ENCODE results near the gene TSPAN11. TPM values are rescaled to one million over a fixed set of nuclear protein-coding genes. Genes with fewer than 3 reads are reported as not detected.
A peak's percentile ranks its signal among the peaks of the same experiment; 100 is the strongest.

The TSPAN11 gene
- total and polyA plus RNA-seq, 2 of the 4 experiments (the other 2 are of a cell fraction): 0.18 to 0.26 TPM

DNA sequence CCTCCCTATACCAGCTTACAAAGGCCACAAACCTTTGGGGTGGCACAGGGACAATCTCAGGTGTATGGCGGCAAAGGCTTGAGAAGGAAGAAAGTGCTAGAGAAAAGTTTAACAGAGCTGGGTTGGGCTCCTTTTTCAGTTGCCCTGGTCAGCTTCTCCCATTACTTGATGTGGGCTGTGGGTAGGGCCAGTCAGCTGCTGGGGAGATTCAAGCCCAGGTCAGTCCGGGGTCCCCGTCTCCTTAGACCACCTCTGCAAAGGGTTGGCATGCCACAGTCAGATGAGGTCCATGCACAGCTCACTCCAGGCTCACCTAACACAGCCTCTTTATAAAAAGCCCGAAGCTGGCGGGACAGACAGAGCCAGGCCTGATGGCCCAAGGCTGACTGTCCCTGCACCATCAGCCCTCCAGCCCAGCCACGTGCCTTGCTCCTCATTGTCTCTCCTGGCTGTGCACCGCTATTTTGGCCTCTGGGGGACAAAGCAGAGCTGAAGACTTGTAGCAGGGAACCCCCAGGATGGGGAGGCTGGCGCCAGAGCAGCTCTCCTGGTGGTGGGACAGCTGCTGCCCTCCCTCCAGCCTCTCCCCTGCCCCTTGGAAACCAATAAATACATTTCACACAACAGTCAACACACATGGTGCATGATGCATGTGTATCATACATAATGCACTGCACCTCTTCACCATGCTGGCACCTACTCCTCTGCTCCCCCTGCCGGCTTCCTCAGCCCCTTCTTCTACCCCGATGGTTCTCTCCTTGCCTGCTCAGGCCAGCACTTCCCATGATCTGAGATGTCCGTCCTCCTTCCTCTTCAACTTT is 85.4 kb downstream of the TSPAN11 start:
- no peaks in the 10 kb centered on the region for H3K9me3 ChIP-seq (ENCODE audit: control insufficient read depth, insufficient read depth, low read length)
- no peaks in the 10 kb centered on the region for H3K36me3 ChIP-seq (ENCODE audit: control insufficient read depth, insufficient read depth, low read length)
- no peak overlapping the region for H3K4ac ChIP-seq (ENCODE audit: low read depth, low read length)
- H3K9ac ChIP-seq (ENCODE audit: low read depth, low read length): no peak overlapping the region
- H2BK5ac ChIP-seq (ENCODE audit: low read depth, low read length, poor library complexity, severe bottlenecking): no peak overlapping the region
- H2AK5ac ChIP-seq (ENCODE audit: low read depth, low read length): no peak overlapping the region
- no peak overlapping the region for H4K91ac ChIP-seq (ENCODE audit: insufficient read depth, low read depth, low read length)
- dilution Hi-C loops (cut with HindIII; ENCODE audit: low sequenced_read_pairs, unreplicated experiment) (no loop called here), in situ Hi-C loops (cut with MboI; ENCODE audit: low sequenced_read_pairs) (no loop called here), intact Hi-C loops (cut with micrococcal nuclease) (no loop called here)
- H3K27me3 ChIP-seq (ENCODE audit: control insufficient read depth, insufficient read depth, low read length): peaks cover 10% of the 10 kb centered on the region; the same call in 1 of the 2 replicates
- no peak overlapping the region for H3K56ac ChIP-seq (ENCODE audit: extremely low read depth, insufficient read depth, low read length)
- WGBS, 2 experiments (ENCODE audit: extremely low coverage in 2 of 2, insufficient read length in 1 of 2): 67% methylated on average over 2 of the region's 11 CpGs; no CpG with 5 or more reads in 1 of the 2 experiments
- no peak overlapping the region for H2BK120ac ChIP-seq (ENCODE audit: low read depth, low read length)
- peak overlapping the region; percentile 2 for H2AFZ ChIP-seq (replicated peaks; ENCODE audit: low read length, poor library complexity)
- no peak overlapping the region for H3K14ac ChIP-seq (replicated peaks; ENCODE audit: low read depth, low read length)
- H4K8ac ChIP-seq (ENCODE audit: low read depth in 2 of 2, low read length in 2 of 2): no peak overlapping the region
- H3K4me1 ChIP-seq (ENCODE audit: control insufficient read depth, insufficient read depth, low read length): no peaks in the 10 kb centered on the region
- no peak overlapping the region for H2BK20ac ChIP-seq (ENCODE audit: low read depth, low read length)
- H2AK9ac ChIP-seq (replicated peaks; ENCODE audit: low read depth, low read length, poor library complexity): no peak overlapping the region
- POLR2A ChIA-PET (ENCODE audit: unreplicated experiment): no interaction called here
- DNase-seq: no peak
- no peak overlapping the region for H4K5ac ChIP-seq (ENCODE audit: low read depth, low read length)
- no peak overlapping the region for H3K4me2 ChIP-seq (ENCODE audit: low read depth, low read length)
- CTCF ChIA-PET: interaction anchor here (0.8 kb wide), 1 partner anchor 23 kb away, joined by 3 read pairs; no protein-coding TSS in a partner anchor
- no peak overlapping the region for H2BK15ac ChIP-seq (ENCODE audit: low read depth, low read length)
- H3K9me1 ChIP-seq (ENCODE audit: insufficient read depth, low read length): no peaks in the 10 kb centered on the region
- H3K27ac ChIP-seq (ENCODE audit: insufficient read depth, low read length): no peak overlapping the region
- no peaks in the 10 kb centered on the region for H4K20me1 ChIP-seq (ENCODE audit: insufficient read depth, low read length)
- no peaks in the 10 kb centered on the region for H3K79me1 ChIP-seq (ENCODE audit: low read depth in 1 of 2, low read length in 2 of 2)
- ATAC-seq (ENCODE audit: low read depth): no peak; the same call in 1 of the 2 replicates
- no TSS peak for BruUV-seq (replicated peaks)
- no peak overlapping the region for H3K4me3 ChIP-seq (ENCODE audit: insufficient read depth, low read depth, low read length)
- H3K23ac ChIP-seq (ENCODE audit: low read depth, low read length): no peak overlapping the region
- no peak overlapping the region for H3K18ac ChIP-seq (ENCODE audit: low read depth, low read length)
- TF ChIP-seq MAZ (IDR thresholded peaks at IDR 0.05; ENCODE audit: borderline replicate concordance, low read depth, low read length): no peak
- TF ChIP-seq, protein P1, sequence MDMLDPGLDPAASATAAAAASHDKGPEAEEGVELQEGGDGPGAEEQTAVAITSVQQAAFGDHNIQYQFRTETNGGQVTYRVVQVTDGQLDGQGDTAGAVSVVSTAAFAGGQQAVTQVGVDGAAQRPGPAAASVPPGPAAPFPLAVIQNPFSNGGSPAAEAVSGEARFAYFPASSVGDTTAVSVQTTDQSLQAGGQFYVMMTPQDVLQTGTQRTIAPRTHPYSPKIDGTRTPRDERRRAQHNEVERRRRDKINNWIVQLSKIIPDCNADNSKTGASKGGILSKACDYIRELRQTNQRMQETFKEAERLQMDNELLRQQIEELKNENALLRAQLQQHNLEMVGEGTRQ (IDR thresholded peaks at IDR 0.05; ENCODE audit: low read depth, low read length): no peak
- 0 out of 2 replicates have a peak, but pooled peaks have one; percentile 11 for TF ChIP-seq RAD21 (IDR thresholded peaks at IDR 0.05; ENCODE audit: low read length)
- TF ChIP-seq, protein P2, sequence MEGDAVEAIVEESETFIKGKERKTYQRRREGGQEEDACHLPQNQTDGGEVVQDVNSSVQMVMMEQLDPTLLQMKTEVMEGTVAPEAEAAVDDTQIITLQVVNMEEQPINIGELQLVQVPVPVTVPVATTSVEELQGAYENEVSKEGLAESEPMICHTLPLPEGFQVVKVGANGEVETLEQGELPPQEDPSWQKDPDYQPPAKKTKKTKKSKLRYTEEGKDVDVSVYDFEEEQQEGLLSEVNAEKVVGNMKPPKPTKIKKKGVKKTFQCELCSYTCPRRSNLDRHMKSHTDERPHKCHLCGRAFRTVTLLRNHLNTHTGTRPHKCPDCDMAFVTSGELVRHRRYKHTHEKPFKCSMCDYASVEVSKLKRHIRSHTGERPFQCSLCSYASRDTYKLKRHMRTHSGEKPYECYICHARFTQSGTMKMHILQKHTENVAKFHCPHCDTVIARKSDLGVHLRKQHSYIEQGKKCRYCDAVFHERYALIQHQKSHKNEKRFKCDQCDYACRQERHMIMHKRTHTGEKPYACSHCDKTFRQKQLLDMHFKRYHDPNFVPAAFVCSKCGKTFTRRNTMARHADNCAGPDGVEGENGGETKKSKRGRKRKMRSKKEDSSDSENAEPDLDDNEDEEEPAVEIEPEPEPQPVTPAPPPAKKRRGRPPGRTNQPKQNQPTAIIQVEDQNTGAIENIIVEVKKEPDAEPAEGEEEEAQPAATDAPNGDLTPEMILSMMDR (conservative IDR thresholded peaks at IDR 0.05; ENCODE audit: low read depth, low read length): 0 out of 2 replicates have a peak, but pooled peaks have one; percentile 4
- no peak for TF ChIP-seq BHLHE40 (IDR thresholded peaks at IDR 0.05; ENCODE audit: low read depth, low read length)
- no peak for TF ChIP-seq CHD1 (IDR thresholded peaks at IDR 0.05; ENCODE audit: low read depth, low read length)
- TF ChIP-seq, protein P3, sequence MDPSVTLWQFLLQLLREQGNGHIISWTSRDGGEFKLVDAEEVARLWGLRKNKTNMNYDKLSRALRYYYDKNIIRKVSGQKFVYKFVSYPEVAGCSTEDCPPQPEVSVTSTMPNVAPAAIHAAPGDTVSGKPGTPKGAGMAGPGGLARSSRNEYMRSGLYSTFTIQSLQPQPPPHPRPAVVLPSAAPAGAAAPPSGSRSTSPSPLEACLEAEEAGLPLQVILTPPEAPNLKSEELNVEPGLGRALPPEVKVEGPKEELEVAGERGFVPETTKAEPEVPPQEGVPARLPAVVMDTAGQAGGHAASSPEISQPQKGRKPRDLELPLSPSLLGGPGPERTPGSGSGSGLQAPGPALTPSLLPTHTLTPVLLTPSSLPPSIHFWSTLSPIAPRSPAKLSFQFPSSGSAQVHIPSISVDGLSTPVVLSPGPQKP (IDR thresholded peaks at IDR 0.05; ENCODE audit: borderline replicate concordance, low read depth, low read length): no peak
- TF ChIP-seq FOS (IDR thresholded peaks at IDR 0.05; ENCODE audit: low read depth, low read length): no peak
- TF ChIP-seq POLR2A (IDR thresholded peaks at IDR 0.05; ENCODE audit: low read depth, low read length): no peak
- TF ChIP-seq CEBPB (IDR thresholded peaks at IDR 0.05; ENCODE audit: low read depth, low read length): no peak
- no peak for TF ChIP-seq MAFK (IDR thresholded peaks at IDR 0.05; ENCODE audit: low read depth, low read length)
- no peak for TF ChIP-seq NFE2L2 (IDR thresholded peaks at IDR 0.05; ENCODE audit: low read depth, low read length)
- no peak for TF ChIP-seq MXI1 (IDR thresholded peaks at IDR 0.05; ENCODE audit: borderline replicate concordance, low read depth, low read length)
- TF ChIP-seq RCOR1 (IDR thresholded peaks at IDR 0.05; ENCODE audit: insufficient replicate concordance, low read length): no peak
- no peak for TF ChIP-seq RFX5 (IDR thresholded peaks at IDR 0.05; ENCODE audit: low read depth, low read length)

Data from IMR-90 (cell line).